ENCODE results near the gene KCNC4.

Gene KCNC4

DNA sequence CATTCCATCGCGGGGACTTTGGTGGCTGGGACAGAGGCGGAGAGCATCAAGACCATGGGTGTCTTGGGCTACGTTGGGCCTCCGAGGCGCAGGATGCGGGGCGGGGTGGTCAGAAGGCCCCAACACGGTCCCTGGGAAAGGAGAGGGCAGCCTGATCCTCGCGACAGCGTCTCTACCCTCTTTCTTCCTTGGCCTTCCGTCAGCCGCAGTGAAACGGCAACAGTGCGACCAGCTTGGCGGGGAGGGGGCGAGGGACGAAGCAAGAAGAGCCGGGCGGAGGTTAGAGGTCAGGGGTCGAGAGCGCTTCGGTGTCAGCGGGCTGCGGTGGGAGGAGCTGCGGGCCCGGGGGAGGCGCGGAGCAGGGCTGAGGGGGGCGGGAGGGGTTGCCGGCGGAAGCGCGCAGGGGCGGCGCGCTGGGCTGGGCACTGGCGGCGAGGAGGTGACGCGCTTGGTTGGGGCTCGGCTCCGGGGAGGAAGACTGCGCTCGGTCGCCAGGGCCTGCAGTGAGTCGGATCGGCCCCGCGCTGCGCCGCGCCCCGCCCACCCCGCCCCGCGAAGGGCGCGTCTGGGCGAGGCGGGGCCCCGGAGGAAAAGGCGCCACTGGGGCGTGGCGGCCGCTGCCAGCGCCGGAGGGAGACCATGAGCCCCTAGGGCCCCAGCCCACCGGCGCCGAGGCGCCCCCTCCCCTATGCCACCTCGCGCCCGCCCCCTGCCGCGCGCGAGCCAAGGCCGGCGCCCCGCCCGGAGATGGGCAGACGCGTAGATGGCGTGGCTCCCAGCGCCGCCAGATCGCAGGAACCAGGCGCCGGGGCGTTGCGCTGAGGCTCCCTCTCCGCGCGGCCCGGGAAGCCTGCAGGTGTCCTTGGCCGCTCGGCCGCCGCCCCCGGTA, at the start of gene KCNC4:
Gene KCNC4 (plus strand): TSS at position 600 of the 889 bp plus-strand sequence. CDS start 1,186 bp downstream, outside the sequence.
- no peak for DNase-seq

- DNase-seq, result no peak
These were observed 49.5 kb upstream of the KCNC4 start for GRCh38 chr1:110160538-110161100.

- no peak for DNase-seq
These were observed 48.9 kb upstream of the KCNC4 start for GRCh38 chr1:110161165-110161564.

GRCh38 chr1:110161849-110162248, 48.3 kb upstream of the KCNC4 start:
- DNase-seq, result no peak

DNA sequence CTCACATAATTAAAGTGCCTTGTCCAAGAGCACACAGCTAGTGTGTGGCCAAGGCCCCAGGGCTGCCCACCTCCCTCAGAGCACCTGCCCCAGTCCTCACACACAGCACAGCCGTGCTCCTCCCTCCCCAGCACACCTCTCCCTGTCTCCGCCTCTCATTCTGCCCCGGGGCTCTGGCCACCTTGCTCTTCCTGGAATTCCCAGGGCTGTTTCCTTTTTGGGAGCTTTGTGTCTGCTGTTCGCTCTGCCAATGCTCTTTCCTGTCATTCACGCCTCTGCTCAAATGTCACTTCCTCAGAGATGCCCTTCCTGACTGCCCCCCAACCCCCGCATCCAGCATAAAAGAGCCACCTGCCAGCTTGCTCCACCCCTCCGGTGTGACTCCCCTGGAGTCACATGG, 46.5 kb upstream of the KCNC4 start:
- no peak for DNase-seq

DNA sequence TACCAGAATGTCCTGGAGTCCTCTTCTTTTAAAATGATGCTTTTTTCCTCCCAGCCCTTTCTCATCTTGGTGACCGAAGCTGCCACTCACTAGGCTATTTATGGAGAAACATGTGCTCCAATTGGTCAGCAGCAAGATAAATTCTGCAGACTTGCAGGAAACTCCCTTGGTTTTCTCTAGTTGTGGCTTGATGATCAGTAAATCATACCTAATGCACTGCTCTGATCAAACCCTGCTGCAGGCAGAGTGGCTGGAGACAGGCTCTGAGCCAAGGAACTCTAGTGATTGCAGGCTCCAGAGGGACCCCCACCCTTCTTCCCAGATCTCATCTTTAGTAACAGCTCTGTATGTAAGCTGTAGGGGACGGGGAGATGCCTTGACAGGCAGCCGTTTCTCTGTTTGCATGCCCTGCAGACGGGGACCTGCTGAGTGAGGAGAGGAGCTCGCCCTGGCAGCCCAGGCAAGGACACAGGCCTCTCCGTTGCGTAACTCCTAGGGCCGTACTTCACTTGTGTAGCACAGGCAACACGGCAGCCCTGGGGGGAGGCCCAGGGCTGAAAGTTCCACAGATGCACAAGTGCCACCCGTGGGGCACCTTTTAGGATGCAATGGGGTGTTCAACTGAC, 45.3 kb upstream of the KCNC4 start:
- no peak for DNase-seq

DNA sequence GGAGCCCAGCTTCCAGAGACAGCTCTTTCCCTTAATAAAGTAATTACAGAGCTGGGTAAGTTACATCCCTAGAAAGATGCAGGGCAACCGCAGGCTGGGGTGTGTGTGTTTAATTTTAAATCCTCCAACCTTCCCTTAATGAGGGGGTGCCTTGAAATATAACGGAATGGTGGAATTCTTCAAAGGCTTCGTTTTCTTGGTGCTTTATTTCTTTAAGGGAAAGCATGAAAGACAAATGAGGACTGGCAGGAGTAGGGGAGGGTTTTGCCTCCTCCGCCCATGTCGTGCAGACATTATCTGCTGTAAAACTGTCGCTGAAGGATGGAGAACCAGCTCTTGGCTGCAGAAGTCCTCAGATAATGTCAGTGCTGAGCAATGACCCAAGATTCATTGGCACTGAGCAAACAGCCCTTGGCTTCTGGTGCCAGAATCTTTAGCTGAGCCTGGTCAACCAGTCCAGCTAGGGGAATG, 44.3 kb upstream of the KCNC4 start:
- DNase-seq, result no peak

DNA sequence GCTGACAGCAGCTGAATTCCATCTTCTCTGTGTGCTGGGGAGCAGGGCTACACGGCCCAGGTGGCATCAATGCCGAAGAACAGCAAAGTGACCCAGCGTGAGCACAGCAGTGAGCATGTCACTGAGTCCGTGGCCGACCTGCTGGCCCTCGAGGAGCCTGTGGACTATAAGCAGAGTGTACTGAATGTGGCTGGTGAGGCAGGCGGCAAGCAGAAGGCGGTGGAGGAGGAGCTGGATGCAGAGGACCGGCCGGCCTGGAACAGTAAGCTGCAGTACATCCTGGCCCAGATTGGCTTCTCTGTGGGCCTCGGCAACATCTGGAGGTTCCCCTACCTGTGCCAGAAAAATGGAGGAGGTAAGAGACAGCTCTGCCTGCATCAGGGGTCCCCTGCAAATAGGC, 43.3 kb upstream of the KCNC4 start:
- no peak for DNase-seq

DNA sequence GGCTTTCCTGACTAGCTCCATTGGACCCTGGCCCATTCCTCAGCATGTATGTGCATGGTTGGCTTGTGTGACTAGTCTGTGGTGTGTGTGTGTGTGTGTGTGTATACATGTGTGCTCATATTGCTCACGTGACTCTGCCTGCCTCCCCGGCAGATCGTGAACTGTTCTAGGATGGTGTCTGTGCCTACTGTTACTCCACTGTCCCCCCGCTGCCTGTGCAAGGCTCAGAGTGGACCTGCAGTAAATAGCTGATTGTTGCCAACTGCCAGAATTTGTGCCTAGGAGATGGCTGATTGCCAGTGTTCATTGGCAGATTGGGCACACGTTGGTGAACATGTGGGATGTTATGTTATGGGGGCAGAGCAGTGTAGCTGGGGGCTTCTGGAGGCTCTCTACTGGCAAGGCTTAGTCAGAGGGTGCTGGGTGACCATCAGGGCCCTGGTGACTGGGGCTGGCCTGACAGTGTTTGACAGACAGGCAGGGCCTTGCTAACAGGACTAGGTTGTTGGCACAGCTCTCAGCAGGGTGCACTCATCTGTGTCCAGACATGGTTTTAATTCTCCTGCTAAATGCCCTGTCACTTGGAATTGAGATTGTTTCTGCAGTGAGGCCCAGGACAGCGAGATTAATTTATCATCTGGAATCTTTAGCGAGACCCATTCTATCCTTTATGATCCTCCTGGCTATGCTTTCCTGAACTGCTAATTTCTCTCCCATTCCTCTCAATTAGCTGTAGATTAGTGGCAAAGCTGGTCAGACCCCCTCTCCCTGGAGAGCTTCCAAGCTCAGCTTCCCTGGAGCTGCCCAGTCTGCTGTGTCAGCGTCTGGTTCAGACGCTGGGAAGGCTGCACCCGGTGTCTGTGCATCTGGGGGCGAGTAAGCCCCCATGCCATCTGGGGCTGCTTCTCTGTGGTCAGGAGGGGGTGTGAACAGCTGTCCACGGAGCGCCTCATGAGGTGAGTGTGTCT, 39.1 kb upstream of the KCNC4 start:
- no peak for DNase-seq

DNA sequence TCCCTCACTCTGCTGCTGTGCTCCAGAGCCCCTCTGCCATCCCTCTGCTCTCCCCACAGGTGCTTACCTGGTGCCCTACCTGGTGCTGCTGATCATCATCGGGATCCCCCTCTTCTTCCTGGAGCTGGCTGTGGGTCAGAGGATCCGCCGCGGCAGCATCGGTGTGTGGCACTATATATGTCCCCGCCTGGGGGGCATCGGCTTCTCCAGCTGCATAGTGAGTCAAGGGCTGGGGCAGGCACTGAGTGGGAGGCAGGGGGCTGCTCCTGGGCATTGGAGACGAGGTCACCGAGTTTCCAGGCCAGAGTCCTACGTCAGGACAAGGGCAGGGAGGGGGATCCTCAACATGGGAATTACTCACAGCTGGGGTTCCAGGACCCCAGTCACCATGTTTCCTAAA, 38.1 kb upstream of the KCNC4 start:
- DNase-seq, result no peak

- no peak for DNase-seq
These were observed 36.5 kb upstream of the KCNC4 start for GRCh38 chr1:110173466-110174105.

GRCh38 chr1:110174961-110175360, 35.2 kb upstream of the KCNC4 start:
- no peak for DNase-seq

DNA sequence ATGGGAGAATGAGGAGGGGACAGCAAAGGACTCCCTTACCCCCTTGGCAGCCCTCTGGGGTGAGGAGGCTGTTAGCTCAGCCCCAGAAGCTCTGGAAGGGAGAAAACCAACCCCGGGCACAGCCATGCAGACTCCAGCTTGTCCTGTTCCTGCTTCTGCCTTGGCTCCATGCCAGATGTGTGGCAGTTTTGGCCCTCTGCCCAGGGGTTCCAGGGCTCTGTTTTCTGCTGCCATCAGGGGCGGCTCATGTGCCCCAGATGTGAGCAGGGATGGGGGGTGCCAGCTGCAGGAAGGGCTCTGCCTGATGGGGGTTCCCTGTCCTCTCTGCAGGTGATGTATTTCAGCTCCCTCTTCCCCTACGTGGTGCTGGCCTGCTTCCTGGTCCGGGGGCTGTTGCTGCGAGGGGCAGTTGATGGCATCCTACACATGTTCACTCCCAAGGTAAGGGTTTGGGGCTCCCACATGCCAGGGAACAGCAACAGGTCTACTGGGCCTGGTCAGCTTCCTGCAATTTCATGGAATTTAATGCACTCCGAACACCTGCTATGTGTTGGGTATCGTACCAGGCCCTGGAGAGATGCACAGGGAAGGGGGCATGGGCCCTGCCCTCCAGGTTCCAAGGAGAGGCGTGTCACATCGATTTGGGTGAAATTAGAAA, 33.7 kb upstream of the KCNC4 start:
- DNase-seq, result no peak

- DNase-seq, result no peak
These were observed 32.3 kb upstream of the KCNC4 start for GRCh38 chr1:110177775-110178174.

DNA sequence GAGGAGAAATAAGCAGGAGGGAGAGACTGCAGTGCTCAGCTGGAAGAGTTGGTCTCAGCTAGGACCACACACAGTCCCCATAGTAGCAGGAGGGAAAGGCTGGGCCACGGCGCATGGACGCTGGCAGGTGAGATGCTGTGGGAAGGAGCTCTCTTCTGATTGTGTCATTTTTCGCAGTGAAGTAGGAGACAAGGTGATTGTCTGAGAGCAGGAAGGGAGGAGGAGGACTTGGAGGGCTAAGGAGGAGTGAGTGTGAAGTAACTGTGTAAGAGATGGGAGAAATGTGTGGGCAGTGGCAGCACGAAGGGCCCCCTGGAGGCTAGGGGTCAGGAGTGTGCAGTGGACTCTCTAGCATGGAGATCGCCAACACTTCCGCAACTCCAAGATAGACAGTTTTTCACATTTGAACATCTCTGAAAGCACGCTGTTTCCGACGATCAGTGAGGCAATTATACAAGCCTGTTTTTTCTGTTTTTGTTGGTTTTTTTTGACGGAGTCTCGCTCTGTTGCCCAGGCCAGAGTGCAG, 26.4 kb upstream of the KCNC4 start:
- no peak for DNase-seq

GRCh38 chr1:110184446-110184845, 25.7 kb upstream of the KCNC4 start:
- no peak for DNase-seq

DNA sequence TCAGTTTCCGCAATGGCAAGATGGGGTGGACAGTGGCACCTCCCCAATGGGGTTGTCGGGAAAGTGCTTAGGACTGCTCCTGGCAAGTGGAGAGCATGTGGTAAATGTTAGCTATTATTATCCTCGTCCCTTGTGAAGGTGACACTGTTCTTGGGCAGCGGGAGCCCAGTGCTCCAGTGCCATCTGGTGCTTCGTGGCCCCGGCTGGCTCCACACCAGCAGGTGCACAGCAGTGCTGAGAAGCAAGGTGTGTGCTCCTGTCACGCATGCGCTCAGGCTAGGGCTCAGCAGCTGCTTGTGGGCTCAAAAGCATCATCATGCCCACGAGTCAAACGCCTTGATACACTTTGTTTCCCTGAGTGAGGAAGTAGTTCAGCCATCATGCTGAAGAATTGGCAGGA, 24.9 kb upstream of the KCNC4 start:
- DNase-seq, result no peak

- DNase-seq, result no peak
These were observed 23.6 kb upstream of the KCNC4 start for GRCh38 chr1:110186558-110186957.

GRCh38 chr1:110187139-110187890, 22.8 kb upstream of the KCNC4 start:
- no peak for DNase-seq

DNA sequence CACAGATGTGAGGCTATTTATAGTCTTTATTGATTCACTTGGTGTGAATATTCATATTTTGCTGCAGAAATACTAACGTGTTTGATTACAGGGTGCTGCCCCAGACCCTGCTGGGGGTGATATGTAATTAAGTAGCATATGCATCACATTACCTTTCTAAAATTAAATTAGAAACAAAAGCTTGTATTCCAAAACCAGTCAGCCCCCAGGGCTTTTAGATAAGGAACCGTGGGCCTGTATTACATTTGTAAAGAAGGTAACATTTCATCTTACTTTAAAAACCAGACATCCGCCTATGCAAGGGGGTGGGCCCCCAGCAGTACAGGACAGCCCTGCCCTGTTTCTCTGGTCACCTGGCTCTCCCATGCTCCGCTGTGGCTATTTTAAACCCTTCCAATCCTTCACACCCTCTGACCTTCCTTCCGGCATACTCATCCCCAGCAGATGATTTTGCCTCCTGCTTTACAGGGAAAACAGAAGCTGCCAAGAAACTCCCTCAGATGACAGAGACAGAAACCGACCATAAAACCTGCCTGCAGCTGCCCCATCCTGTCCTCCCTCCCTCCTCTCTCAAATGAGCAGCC, 22.0 kb upstream of the KCNC4 start:
- no peak for DNase-seq

Measured in cortex of kidney (tissue), 1 donor.